ENCODE measurements around the gene TAF3.

TAF3 gene

DNA sequence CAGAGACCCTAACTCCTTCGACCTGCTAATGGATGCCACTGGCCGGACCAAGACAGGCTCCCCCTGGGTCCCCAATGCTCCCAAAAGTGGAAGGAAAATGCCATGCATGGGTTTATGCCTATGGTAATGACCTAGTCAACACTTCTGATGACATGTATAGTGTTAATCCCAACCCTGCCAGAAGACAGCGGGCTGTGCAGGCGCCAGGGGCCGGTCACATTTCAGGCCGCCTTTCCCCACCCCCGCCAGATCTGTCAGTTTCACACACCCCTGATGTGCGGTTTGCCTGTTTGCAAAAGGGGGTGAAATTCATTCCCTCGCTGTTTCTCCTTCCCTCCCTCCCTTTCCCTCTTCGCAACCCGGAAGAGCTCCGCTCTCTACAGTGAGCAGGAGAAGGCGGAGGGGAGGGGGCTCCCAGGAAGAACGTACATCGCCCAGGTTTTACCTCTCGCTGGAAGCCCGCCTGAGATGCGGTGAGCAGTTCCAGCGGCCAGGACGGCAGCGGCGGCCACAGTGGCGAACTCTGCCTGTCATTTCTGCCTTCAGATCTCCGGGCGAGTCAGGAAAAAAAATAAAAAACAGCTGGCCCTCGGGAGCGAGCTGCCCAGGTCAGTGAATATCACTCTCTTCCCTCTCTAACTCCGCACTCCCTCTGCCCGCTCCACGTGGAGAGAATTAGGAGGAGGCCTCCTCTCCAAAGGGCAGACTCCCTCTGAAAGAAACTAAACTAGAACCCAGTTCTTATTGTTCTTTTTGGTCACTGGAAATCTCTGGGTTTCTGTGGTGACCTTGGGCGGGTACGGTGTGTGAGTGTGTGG is 226.8 kb downstream of the TAF3 start:
- DNase-seq, result no peak

DNA sequence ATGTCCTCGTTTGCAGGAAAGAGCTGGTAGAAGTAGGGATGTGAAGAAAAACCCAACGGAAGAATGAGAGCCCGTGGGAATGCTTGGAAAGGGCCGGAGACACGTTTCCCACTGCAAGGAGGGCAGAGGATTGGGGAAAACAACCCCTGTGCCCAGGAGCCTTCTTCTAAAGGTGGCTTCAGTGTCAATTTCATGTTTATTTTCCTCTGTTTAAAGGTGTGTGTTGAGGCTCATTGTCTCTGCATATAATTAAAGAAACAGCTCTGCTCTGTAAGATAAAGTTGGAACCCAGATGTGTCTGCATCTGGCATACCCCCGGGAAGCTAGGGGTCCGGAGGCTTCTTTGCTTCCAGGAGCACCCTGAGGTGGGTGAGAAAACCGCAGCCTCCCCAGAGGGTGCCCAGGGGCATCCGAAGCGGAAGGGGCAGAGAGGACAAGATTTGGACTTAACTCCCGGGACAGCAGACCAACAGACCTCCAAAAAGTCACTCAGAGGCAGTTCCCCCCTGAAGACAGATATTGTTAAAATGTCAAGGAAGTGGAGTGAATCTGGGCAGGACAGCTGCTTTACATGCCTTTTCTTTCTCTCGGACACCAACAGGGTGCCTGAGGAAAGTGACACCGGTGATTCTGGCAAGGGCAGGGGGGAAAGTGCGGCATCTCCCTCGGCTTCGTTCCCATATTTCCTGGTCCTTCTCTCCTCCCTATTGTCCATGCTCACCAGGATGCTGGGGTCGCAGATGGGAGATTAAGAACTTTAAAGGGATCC is 227.6 kb downstream of the TAF3 start:
- DNase-seq, result no peak

DNA sequence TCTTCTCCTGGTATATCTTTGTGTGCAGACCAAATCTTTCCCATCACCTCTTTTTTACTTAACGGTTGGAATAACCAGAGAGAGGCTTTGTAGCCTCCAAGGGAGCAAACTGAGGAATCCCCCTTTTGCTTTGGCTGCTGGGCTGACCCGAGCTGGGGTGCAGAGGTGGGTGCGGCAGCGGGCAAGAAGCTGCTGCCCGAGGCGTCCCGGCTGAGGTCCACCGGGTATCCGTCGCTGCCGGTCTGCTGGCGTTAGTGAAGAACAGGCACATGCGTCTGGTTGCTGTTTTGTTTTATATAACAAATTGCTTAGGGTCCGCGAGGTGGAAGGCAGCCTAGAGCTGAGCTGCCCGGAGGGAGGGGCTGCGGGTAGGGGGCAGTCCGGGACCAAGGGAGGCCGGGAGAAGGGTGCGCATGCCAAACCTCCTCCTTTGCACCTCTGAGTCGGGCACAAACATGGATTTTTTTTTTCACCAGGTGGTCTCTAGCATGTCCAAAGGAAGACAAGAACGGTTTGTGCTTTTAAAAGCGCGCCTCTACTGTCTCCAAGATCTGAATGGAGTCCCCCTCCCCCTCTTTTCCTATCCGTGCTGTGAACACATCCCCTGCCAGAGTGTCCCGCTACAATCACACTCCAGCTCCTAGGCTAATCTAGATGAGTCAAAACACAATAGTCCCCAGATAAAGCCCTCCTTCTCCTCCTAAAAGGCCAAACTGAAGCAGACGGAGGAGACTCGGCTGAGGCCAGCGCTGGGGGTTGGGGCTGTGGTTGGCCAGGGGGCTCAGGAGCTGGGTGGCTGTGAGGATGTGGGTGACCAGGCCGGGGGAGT is 229.4 kb downstream of the TAF3 start:
- DNase-seq, result no peak

DNA sequence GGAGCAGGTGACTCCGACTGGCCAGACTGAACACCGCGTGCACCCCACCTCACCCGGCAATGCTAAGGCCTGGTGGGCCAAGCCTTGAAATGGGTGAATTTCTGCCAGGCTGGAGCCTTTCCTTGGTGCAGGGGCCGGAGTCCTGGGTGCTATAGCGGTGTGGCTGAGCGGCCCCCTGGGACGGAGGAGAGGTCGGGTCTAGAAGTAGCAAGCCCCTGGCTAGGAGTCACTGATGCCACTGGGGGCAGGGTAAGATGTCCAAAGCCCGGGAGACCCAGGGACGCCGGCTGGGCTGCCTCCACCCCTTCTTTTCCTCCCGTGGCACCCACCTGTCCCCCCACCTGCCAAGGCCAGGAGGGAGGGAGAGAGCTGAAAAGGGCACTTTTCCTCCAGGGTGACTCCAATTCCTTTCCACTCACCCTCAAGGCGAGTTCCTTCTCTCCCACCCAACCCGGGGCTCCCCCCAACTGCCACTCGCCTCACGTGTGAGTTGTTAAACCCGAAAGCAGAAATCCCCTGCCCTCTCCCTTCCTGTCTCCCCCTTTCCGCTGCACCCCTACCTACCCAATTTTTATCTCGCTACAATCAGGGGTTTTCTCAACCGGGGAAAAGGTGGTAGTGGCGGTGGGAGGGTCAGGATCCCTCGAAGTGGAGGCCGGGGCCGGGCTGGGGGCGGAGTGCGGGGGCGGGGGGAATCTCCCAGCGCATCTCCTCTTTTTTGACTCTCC is 230.1 kb downstream of the TAF3 start:
- DNase-seq, result no peak

DNA sequence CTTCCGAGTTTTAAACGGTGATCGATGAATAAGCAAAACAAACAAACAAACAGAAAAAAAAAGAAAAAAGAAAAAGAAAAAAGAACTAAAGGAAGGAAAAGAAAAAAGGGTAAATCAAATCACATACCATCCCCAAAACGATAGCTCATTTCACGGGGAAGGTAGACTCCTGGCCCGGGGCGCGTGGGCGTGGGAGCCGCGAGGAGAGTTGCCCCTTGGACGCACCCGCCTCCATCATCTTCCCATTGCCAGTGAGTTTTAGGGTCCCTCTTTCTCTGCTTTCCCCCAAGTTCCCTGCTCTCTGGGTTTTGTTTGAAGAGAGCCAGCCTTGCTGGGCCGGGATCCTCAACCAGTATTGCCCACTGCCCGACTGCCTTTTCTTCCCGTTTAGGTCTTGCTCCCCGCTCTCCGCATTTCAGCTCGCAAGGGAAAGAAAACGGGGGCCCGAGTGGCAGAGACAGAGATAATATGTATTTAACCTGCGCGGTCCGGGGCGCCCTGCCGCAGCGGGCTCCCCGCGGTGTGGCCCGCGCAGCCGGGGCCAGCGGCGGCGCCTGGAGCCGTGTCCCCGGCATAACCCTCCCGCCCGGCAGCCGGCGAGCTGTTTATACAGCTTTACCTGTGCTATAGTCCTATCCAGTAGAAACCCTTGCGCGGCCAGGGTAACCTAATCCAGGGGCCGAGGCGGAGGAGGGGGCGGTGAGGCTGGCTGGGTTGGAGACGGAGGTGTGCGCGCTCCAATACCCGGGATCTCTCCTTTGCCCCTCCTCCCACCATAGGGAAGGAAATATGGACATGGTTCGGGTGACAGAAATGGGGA is 230.9 kb downstream of the TAF3 start:
- DNase-seq, result no peak

DNA sequence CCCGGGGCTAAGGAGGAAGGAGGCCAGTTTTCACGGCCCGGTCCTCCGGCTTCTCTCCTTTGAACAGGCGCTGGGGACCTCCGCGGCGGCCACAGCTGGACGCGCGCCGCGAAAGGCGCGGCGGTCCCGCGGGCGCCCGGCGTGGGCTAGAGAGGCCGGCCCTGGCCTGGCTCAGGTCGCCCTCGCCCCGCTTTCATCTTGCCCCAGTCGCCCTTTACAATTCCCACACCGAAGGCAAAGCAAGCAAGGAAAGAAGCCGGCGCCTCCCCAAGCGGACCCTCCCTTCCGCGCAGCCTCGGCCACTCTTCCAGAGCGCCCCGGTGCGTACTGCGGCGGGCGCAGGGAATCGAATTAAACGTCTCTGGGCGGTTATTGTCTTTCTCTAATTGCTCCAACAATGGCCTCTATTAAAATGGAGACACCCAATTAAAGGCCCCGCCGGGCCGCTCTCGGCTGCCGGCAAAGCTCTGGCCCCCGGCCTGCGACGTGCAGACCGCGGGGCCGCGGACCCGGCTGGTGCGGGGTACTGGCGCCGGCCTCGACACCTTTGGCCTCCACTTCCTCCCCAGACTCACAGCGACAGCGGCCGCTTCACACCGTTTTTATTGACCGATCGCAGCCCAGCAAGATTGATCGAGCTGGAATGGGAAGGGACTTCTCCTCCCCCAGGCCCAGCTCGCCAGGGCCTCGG is 231.7 kb downstream of the TAF3 start:
- DNase-seq, result no peak

DNA sequence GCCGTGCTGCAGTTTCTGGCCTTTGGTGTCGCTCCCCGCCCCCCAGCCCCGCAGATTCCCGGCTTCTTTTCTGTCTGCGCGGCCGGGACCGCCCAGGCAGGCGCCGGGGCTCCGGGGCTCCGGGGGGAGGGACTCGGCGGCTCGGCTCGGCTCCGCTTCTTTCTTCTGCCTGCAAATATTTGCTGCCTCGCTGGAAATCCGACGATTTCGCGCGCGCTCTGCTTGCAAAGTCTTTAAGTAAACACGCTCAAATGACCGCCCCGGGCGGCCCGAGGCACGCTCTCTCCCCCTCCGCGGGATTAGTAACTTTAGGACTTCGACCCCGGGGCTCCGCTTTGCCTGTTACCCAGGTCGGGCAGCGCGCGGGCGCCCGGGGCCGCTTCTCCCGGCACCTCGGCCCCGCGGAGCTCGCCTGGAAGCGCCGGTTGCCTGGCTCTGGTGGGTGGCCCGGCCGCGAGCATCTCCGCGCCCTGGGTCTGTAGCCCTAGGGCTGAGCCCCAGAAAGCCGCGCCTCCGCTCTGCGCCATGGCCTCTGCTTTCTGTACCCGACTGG is 232.3 kb downstream of the TAF3 start:
- DNase-seq, result no peak

DNA sequence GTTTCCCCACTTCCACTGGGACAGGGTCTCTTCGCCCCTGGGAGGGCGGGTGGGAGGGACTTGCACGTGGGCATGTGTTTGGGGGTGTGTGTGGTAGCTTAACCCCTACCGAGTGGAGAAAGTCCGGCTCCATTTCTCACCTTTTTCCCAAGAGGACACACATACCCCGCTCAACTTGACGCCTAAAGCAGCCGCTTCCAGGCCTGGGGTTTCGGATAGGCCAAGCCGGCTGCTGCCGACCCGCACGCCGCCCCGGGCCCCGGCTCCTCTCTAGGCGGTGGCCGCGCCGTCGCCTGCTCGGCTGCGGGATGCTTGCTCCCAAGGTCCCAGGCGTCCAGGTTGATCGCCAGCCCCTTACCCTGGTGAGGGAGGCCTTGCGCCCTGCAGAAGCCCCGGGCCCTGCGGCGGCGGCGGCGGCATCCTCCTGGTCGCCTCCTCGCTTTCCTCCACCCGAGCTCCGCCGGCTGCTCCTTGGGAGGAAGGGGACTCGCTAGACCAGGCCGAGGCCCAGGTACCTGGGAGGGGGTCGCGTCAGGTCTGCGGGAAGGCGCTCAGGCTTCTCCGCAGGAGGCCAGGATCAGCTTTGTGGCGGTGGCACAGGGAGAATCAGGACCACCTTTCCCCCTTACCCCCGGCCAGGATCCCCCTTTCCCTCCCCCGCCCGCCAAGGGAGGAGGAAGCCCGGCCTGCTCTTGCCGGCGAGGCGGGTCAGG is 233.0 kb downstream of the TAF3 start:
- no peak for DNase-seq

DNA sequence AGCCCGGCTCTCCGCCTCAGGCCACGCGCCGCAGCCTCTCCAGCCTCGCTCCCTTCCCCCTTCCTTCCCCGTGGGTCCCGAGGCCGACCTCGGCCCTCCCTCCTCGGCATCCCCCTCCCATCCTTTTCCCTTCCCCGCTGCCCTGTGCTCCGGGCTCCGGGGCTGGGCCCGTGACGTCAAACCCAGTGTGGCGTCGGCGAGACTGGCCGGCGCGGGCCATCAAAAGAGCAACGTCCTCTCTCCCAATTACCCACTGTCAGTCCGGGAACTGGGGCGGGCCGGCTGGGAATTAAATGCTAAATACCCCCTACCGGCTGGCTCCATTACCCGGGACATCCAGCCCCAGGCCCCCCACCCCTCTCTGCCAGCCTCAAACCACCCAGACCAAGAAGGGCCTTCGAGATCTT is 233.5 kb downstream of the TAF3 start:
- DNase-seq, result no peak

DNA sequence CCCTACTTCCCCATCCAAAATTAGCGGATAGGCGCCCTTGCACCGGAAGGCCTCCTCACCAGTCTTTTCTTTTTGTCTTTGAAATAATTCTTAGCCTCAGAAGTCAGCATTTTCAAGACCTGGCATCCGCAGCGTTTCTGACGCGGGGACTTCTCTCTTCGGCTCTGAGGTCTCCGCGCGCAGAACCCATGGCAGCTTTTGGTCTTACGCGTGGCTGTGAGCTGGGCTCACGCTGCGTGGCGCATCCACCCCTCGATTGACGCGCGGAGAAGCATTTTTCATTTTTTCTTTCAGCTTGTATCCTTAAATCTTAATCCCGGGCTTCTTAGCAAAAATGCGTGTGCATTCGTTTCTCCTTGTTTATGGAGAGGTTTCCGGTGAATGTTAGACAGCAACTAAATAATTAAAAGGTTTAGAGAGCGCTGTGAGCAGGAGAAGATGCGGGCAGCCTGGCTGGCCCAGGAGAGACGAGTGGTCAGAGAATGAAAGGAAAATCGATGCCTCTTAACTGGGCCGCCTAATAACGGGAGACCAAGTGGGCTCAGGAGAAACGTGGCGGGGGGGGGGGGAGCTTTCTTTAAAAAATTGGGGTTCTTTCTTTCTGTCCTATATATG is 234.1 kb downstream of the TAF3 start:
- no peak for DNase-seq

DNA sequence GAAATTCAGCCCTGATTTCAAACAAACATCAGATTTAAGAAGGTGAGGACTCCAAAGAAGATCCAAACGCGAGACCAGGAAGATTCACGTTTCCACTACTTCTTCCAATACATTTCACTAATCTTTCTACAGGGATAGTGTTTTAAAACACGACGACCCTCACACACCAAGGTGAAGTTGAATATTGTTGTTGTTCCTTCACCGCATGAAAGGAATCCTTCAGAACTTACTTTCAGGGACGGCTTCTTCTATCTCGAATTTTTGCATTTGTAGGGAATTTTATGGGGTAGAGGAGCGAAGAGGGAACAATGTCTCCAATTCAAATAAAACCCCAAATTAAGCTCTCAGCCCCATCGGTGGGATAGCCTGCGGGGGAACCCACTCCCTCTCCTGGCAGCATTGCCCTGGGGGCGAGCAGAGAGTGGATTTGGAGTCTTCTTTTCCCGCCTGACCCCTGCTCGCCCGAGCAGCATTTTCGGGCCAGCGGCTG is 234.7 kb downstream of the TAF3 start:
- DNase-seq, result no peak

DNA sequence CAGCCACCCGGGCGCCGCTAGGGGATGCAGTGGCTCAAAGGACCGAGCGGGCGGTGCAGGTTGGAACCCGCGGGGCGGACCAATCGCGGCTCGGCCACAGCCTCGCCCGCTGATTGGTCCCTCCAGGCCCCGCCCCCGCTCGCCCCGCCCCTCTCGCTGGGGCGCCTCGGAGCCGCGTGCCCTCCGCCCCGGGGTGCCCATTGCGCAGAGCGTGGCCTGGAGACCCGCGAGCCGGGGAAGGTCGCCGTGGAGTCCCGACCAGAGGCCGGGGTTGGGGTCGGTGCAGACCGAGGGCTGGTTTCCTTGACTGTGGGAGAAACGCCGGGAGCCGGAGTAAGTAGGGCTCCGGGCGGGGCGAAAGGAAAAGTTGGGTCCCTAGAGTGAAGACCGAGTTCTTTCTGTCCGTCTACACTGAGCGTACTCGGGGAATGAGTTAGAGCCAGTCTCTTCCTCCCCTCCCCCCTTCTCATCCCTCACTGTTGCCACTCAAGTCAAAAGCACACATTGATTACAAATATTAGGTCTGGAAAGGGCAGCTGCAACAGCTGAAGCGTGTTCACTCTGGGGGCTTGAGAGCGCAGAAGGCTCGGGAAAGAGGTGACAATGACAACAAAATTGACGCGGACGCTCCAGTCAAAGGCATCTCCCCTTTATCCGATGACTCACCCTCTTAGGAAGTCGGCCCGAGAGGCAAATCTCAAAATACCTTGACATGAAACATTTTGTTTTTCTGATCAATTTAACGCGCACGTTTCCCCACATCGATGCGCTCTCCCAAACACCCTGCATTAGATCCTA is 235.3 kb downstream of the TAF3 start:
- DNase-seq, result peak in 28 of 56 donors; percentile 1 to 63 (median 19)

DNA sequence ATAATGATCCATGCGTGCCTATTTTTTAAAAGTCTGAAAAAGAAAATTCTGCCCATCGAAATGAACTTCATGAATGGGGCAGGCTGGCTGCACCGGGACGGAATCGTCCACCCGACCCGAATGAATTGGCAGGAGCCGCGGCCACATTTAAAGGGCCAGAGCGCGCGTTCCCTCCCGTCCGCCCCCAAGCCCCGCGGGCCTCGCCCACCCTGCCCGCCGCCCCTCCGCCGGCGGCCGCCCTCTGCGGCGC is 235.9 kb downstream of the TAF3 start:
- DNase-seq, result no peak

DNA sequence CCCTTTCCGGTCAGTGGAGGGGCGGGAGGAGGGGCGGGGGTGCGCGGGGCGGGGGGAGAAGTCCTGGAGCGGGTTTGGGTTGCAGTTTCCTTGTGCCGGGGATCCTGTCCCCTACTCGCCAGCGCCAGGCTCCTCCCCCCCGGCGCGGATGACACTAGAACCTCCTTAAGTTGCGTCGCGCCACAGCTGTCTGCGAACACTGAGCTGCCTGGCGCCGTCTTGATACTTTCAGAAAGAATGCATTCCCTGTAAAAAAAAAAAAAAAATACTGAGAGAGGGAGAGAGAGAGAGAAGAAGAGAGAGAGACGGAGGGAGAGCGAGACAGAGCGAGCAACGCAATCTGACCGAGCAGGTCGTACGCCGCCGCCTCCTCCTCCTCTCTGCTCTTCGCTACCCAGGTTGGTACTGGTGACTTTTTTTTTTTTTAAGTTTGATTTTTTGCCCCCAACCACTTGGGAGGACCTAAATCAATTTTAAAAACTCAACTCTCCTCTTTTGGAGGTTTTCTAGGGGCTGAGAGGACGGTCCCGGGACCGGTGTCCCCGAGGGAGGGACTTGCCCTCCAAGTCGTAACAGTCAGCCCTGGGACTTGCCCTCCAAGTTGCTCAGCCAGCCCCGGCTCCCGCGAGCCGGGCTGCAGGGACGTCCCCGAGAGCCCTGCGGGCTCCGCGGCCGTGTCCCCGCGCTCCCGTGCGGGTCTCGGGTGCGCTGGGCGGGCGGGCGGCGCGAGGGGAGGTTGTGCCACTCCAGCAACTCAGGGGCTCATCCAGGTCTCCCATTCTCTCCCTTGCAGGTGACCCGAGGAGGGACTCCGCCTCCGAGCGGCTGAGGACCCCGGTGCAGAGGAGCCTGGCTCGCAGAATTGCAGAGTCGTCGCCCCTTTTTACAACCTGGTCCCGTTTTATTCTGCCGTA is 236.4 kb downstream of the TAF3 start, which contains the start of gene GATA3:
TSS of gene GATA3 (plus strand) at position 195 of the 914 bp plus-strand sequence. CDS start 968 bp downstream, outside the sequence.
- DNase-seq, result no peak

DNA sequence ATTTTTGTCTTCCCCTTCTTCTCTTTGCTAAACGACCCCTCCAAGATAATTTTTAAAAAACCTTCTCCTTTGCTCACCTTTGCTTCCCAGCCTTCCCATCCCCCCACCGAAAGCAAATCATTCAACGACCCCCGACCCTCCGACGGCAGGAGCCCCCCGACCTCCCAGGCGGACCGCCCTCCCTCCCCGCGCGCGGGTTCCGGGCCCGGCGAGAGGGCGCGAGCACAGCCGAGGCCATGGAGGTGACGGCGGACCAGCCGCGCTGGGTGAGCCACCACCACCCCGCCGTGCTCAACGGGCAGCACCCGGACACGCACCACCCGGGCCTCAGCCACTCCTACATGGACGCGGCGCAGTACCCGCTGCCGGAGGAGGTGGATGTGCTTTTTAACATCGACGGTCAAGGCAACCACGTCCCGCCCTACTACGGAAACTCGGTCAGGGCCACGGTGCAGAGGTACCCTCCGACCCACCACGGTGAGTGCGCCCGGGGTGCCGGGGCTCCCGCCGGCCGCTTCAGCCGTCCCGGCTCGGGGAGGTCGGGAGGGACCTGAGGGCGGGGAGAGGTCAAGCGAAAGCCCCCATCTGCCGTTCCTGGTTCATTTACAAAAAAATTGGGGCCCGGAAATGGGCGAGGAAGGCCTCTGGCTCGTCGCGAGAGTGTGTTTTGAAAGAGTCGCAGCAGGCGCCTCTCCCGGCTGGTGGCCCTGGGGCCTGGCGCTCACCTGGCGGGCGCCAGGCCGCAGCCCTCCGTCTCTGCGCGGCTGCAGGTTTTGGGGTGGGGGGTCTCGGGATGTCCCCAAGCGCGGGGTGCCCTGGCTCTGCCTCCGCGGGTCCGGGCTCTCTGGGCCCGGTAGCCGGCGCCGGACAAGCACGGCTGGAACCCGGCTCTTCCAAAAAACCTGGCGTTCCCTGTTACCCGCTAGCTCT is 237.4 kb downstream of the TAF3 start:
- DNase-seq, result no peak
